Upper lobe of right lung (tissue), 1 donor: ENCODE results near the gene IL11. TPM values are rescaled to one million over a fixed set of nuclear protein-coding genes. Genes with fewer than 3 reads are reported as not detected.
A peak's percentile ranks its signal among the peaks of the same experiment; 100 is the strongest.

Experiments used
- ATAC-seq: fragments of 200-7000 bp; cut with Tn5 transposase; one replicate; pipeline ENCODE4 v1.9.1; 2020; ENCODE audit warnings: mild to moderate bottlenecking, moderate library complexity
- DNase-seq: peaks from one replicate; pipeline ENCODE4 v3.0.0-alpha.2; 2020
- H3K27ac ChIP-seq: fragments of 200-600 bp; one replicate; pipeline ENCODE4 v1.8.0; 2022
- H3K27me3 ChIP-seq: fragments of 200-600 bp; one replicate; pipeline ENCODE4 v1.8.0; 2022; ENCODE audit warnings: mild to moderate bottlenecking
- H3K36me3 ChIP-seq: fragments of 200-600 bp; one replicate; pipeline ENCODE4 v1.8.0; 2022
- H3K4me1 ChIP-seq: fragments of 200-600 bp; one replicate; pipeline ENCODE4 v1.8.0; 2022
- H3K4me3 ChIP-seq: fragments of 200-600 bp; one replicate; pipeline ENCODE4 v1.8.0; 2022; ENCODE audit warnings: mild to moderate bottlenecking
- H3K9me3 ChIP-seq: fragments of 200-600 bp; one replicate; pipeline ENCODE4 v1.8.0; 2022
- CTCF ChIP-seq: fragments of 200-600 bp; IDR thresholded peaks from one replicate; pipeline ENCODE4 v1.8.0; 2022; ENCODE audit warnings: antibody characterized with exemption
- intact Hi-C: fragments of 100-400 bp; cut with DNase I; formaldehyde crosslinking; loops from one replicate; pipeline ENCODE4 v1.11.0; 2022
- total RNA-seq: library from RNA; stranded (reverse); fragmentation: NEBNext Ultra II Directional; extraction: Animal tissue kit (Norgen Biotek cat#: 25700); gene quantifications from one replicate; pipeline ENCODE4 v1.2.1, GENCODE V29; 2021
- donor health status: DM: no; HTN: yes; CAD: no; lungs with severe emphysema.

IL11 gene
- total RNA-seq, 1 donor from 2014 or later, result 0.84 TPM

- Histone ChIP-seq H3K4me1 (peaks cover 21% of the 10 kb centered on the region), H3K9me3 (no peaks in the 10 kb centered on the region), H3K27ac (no peak overlapping the region), H3K4me3 (no peak overlapping the region), H3K36me3 (peaks cover 41% of the 10 kb centered on the region), H3K27me3 (no peaks in the 10 kb centered on the region)
- intact Hi-C loops, result no loop called here
- ATAC-seq, result no peak
- no peak for TF ChIP-seq CTCF
- no peak for DNase-seq
Measured at GRCh38 chr19:55391702-55392615, 21.7 kb upstream of the IL11 start.

- H3K4me1 ChIP-seq, result peaks cover 25% of the 10 kb centered on the region
- H3K27ac ChIP-seq, result no peak overlapping the region
- ATAC-seq (no peak), DNase-seq (no peak)
- no peaks in the 10 kb centered on the region for H3K27me3 ChIP-seq
- TF ChIP-seq CTCF, result no peak
- intact Hi-C loops, result no loop called here
- peaks cover 43% of the 10 kb centered on the region for H3K36me3 ChIP-seq
- no peak overlapping the region for H3K4me3 ChIP-seq
- H3K9me3 ChIP-seq, result no peaks in the 10 kb centered on the region
Measured at GRCh38 chr19:55391191-55391670, 21.0 kb upstream of the IL11 start.

GRCh38 chr19:55390461-55390880, 20.2 kb upstream of the IL11 start:
- H3K4me1 ChIP-seq, result peaks cover 25% of the 10 kb centered on the region
- ATAC-seq (no peak), DNase-seq (no peak)
- no peaks in the 10 kb centered on the region for H3K9me3 ChIP-seq
- H3K27ac ChIP-seq, result no peak overlapping the region
- intact Hi-C loops, result no loop called here
- TF ChIP-seq CTCF, result no peak
- H3K27me3 ChIP-seq, result no peaks in the 10 kb centered on the region
- no peak overlapping the region for H3K4me3 ChIP-seq
- peaks cover 43% of the 10 kb centered on the region for H3K36me3 ChIP-seq

GRCh38 chr19:55389386-55390317, 19.4 kb upstream of the IL11 start:
- TF ChIP-seq CTCF, result no peak
- H3K9me3 ChIP-seq, result no peaks in the 10 kb centered on the region
- intact Hi-C loops, result no loop called here
- no peak for DNase-seq
- no peak overlapping the region for H3K4me3 ChIP-seq
- no peak for ATAC-seq
- H3K4me1 ChIP-seq, result peaks cover 29% of the 10 kb centered on the region
- no peaks in the 10 kb centered on the region for H3K27me3 ChIP-seq
- H3K36me3 ChIP-seq, result peaks cover 43% of the 10 kb centered on the region
- no peak overlapping the region for H3K27ac ChIP-seq

- Histone ChIP-seq H3K4me1 (peaks cover 36% of the 10 kb centered on the region), H3K27me3 (no peaks in the 10 kb centered on the region), H3K9me3 (no peaks in the 10 kb centered on the region), H3K36me3 (peaks cover 43% of the 10 kb centered on the region), H3K4me3 (peak overlapping the region; percentile 96), H3K27ac (no peak overlapping the region)
- intact Hi-C loops, result no loop called here
- DNase-seq (no peak), ATAC-seq (no peak)
- TF ChIP-seq CTCF, result no peak
Measured at GRCh38 chr19:55387736-55388497, 17.7 kb upstream of the IL11 start.
